Activated CD4-positive, CD25-positive, alpha-beta regulatory T cell treated with anti-CD3 and anti-CD28 coated beads, Interleukin-2, amount 50 U/mL, for 72 hours (primary cell): ENCODE data around the gene PLA2G3.
"Not testable (repeated sequence)": the region's sequence is repeated elsewhere in the genome, so short reads cannot be mapped to it uniquely, and the experiment has no call there.

Experiments
- DNase-seq: peaks from one replicate; pipeline ENCODE4 v3.0.0; 2021

Gene PLA2G3

DNA sequence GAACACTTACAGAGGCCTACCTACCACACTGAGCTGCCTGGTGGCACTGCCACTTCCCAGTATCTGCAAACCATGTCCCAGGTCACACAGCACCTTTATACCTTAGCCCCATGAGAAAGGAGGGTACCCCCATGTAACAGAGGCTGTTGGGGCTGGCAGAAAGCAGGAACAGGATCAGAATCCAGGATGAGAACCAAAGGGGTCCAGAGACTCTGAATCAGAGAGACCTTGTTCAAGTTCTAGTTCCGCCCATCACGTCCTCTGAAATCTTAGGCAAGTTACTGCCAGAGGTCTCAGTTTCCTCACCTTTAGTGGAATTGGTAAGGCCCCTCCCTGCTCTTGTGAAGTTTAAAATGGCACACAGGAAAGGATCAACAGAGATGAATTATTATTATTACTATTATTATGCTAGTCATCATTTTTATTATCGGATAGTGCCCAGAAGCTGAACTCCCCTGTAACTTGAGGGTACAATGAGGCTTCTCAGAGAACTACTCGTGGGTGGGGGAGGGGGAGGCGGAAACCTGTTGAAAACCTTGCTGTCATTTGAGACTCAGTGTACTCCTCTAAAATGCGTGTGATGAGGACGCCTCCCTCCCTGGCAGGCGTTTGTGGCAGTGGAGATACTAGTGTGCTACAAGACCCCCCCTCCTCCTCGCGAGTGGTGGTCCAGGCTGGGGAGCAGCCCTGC is 42.2 kb downstream of the PLA2G3 start:
- DNase-seq: no peak

DNA sequence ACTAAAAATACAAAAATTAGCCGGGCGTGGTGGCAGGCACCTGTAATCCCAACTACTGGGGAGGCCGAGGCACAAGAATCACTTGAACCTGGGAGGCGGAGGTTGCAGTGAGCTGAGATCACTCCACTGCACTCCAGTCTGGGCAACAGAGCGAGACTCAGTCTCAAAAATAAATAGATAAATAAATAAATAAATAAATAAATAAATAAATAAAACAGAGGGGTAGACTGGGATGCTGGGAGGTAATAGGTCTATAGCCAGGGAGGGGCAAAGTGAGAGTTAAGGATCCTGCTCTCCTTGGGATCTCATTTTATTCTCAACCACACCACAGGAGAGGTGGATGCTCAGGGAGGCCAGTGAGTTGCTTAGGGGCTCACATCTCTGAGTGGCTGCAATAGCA is 42.8 kb downstream of the PLA2G3 start:
- not testable (repeated sequence) for DNase-seq

DNA sequence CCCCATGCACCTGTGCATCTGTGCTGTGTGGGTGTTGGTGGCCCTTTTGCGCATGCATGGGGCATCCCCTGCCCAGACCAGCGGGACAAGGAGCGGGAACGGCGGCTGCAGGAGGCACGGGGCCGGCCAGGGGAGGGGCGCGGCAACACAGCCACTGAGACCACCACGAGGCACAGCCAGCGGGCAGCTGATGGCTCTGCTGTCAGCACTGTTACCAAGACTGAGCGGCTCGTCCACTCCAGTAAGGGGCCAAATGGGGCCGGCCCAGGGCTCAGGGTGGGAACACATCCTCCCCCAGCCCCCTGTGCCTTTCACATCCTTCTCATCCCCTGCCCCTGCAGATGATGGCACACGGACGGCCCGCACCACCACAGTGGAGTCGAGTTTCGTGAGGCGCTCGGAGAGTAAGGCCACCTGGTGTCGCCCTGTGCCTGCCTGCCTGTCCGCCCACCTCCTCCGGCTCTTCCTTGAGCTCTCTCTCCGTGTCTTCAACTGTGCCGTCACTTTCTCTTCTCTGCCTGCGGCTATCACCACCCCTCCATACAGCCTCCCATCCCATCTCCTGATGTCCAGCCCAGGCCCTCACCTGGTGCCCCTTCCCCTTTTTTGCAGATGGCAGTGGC is 43.5 kb downstream of the PLA2G3 start:
- no peak for DNase-seq

DNA sequence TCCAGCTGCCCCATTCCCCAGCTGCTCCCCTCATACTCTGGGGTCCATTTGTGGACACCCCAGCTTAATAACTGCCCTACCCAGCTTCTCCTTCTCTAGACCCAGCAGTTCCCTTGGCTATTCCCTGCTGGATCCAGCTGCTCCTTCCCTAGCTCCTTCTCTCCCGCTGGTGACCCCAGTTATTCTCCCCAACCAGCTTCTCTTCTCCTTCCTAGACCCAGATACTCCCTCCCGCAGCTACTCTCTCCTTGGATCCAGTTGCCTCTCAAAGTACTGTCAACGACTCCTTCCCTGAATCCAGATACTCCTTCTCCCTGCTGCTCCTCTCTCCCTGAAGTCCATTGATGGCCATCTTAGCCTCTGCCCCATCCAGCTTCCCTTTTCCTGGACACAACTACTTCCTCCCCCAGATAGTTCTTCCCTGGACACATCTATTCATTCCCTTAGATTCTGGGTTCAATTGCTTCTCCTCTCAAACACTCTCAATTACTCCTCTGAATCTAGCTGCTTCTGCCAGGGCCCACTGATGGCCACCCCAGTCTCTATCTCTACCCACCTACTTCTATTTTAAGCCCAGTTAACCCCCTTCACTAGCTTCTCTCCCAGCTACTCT is 44.6 kb downstream of the PLA2G3 start:
- DNase-seq: no peak

DNA sequence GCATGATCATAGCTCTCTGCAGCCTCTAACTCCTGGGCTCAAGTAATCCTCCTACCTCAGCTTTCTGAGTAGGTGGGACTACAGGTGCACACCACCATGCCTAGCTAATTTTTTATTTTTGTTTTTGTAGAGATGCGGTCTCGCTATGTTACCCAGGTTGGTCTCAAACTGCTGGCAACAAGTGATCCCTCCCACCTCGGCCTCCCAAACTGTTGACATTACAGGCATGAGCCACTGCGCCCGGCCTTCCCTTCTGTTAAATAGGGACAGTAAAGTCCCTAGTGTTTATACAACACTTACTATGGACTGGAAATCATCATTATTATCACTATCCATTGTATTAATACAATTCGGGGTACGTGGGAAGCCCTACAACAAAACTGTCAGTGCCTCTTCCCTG is 45.6 kb downstream of the PLA2G3 start:
- DNase-seq: no peak

DNA sequence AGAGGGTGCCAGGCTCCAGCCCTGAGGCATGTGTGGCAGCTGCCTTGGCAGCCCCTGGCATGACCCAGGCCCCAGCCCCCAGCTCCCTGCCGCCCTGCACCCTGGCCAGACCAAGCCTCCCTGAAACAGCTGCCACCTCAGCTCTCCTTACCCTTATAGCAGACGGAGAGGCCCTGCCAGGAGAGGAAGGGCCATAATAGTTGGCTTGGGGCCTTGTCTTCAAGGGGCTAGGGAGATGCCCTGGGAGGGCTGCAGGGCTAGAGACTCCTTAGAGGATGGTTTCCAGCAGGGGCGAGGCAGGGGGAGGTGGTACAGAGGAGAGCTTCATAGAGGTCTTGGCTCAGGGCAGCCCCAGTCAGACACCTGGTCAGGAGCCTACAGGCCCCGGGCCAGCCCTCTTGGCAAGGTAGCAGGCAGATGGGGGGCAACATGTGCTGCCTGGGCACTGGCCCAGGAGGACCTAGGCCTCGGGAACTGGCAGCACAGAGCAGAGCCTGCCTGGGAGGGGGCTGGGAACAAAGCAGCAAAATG is 46.2 kb downstream of the PLA2G3 start:
- DNase-seq: no peak

DNA sequence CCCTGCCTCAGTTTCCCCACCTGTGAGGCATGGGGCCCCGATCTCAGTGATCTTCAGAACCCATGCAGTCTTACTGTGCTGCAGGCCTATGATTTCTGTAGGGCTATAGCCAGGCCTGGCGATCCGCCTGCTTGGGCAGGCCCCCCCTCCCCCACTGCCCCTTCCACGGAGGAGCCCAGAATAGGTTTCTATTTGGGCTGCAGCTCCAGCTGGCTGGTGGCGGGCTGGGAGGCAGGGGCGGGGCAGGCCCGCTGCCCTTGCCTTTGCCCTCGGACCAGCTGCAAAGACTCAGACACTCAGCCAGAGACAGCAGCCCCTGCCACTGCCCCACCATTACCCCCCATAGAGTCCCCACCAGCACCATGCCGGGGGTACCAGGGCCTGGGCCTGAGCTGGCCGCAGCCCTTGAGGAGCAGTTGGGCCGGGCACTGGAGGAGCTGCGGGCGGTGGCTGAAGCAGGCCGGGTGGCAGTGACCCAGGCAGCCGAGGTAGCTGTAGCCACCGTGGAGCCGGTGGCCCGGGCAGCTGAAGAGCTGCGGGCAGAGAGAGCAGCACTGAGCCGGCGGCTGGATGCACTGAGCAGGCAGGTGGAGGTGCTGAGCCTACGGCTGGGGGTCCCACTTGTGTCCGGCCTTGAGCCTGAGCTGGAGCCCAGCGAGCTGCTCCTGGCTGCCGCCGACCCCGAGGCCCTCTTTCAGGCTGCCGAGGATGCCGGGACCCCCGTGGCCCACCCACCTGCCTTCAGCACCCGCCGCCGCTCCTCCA is 47.0 kb downstream of the PLA2G3 start:
- no peak for DNase-seq

DNA sequence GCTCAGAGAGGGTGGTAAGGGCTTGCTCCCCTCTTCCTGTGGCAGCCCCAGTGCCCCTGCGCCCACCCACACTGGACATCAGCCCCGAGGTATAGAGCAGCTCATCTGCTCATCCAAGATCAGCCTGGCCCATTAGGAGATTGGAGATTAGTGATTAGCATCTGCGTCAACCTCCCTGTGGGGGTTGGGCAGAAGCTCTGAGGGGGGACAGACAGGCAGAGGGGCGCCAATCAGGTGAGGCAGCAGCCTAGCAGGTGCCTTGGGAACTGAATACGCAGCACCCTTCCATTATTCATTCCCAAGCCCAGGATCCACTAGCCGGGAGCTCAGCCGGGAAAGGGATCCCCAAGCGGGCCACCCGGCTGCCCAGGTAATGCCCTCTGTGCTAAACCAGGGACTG is 48.1 kb downstream of the PLA2G3 start:
- no peak for DNase-seq

DNA sequence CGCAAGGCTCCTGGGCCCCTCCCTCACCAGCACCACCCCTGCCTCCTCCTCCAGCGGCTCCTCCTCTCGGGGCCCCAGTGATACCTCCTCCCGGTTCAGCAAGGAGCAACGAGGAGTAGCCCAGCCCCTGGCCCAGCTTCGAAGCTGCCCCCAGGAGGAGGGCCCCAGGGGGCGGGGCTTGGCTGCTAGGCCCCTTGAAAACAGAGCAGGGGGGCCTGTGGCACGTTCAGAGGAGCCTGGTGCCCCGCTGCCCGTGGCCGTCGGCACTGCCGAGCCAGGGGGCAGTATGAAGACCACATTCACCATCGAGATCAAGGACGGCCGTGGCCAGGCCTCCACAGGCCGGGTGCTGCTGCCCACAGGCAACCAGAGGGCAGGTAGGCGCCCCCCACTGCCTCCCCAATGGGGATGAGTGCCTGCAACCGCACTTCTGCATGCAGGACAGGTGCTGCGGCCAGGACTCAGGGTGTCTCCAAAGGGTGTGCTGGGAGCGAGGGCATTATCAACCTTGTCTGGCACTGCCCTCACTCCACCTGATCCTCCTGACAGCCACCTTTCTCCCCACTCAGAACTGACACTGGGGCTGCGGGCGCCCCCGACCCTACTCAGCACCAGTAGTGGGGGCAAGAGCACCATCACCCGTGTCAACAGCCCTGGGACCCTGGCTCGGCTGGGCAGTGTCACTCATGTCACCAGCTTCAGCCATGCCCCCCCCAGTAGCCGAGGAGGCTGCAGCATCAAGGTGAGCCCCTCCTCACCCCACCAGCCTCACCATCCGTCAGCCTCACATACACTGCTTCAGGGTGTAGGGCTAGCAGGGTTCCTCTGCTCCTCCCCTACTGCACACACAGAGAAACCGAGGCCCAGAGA is 49.0 kb downstream of the PLA2G3 start:
- DNase-seq: no peak

DNA sequence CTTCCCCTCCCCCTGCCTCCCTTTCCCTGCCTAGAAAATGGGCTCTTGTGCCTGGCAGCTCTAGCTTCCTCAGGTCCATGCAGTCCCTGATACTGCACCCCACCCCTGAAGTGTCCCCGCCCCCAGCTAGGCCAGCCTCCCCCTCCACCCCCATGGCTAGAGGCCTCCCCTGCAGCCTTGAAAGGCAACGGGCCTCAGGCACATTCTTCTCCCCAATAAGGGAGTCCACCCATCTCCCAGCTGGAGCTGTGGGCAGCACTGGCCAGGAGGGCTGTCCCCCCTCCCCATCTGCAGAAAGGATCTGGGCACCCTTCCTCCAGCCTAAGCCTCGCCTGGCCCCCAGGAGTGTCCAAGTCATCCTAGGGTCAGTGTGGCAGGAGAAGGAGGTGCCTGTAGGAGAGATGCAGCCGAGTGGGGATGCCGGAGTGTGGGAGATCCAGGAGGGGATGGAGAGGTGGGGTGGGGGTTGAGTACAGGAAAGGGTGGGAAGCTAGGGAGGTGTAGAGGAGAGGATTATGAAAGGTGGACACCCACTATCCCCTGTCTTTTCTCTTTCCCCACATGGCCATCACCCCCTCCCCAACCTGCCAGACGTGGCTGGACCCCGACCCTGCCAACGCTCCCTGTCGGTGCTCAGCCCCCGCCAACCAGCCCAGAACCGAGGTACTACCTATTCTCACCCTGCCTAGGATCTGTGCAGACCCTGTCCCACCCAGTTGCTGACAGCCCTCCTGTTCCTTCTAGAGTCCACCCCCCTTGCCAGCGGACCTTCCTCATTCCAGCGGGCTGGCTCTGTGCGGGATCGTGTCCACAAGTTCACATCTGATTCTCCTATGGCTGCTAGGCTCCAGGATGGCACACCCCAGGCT is 49.9 kb downstream of the PLA2G3 start:
- DNase-seq: no peak

DNA sequence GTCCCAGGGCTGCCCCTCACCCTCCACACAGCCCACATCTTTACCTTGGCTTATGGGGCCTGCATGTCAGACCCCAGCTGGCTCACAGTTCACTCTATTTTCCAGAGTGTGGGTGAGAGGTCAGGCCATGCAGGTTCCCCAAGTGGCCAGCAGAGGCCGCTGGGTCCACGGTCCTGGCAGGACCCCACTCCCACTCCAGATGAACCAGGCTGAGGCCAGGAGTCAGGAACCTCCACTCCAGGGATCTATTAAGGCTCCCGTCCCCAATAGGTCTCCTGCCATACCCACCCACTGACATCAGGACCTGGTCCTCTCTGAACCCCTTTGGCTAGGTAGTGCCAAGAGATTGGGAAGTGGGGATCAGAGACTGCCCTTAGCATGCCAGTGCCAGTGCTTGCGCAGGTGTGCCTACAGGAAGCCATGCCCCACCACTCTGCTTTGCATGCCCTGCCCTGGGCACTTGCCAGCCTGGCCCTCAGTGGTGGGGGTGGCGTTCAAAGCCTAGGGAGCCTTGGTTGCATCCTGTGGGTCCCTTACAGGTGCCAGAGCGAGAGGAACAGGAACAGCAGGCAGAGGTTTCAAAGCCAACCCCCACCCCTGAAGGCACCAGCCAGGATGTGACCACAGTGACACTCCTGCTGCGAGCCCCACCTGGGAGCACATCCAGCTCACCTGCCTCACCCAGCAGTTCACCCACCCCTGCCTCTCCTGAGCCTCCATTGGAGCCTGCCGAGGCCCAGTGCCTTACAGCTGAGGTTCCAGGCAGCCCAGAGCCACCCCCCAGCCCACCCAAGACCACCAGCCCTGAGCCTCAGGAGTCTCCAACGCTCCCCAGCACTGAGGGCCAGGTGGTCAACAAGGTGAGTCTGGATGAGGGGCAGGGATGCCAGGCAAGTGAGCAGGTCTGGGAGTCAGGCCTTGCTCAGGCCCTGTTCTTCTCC is 50.9 kb downstream of the PLA2G3 start:
- no peak for DNase-seq

DNA sequence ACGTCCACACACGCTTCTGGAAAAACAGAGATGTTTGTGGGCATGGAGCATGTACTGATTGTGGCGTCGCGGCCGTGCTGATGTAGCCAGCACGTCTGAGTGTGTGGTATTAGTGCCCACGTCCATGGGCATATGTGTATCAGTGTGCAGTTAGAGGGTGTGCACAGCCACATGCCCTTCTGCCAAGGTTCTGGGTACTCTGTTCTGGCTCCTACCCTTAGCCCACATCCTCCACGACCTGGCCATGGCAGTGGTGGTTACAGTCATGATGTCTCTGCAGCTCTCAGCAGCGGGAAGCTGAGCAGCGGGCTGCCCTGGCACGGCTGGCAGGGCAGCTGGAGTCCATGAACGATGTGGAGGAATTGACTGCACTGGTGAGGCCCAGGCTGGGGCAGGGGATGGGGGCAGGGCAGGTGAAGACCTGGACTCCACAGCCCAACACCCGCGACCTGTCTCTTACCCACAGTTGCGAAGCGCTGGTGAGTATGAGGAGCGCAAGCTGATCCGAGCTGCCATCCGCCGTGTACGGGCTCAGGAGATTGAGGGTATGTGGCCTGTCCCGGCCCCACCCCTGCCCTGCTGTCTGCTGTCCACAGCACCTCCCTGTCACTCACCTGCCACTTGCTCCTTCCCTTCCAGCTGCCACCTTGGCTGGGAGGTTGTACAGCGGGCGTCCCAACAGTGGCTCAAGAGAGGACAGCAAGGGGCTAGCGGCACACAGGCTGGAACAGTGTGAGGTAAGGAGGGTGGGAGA is 51.9 kb downstream of the PLA2G3 start:
- DNase-seq: no peak

DNA sequence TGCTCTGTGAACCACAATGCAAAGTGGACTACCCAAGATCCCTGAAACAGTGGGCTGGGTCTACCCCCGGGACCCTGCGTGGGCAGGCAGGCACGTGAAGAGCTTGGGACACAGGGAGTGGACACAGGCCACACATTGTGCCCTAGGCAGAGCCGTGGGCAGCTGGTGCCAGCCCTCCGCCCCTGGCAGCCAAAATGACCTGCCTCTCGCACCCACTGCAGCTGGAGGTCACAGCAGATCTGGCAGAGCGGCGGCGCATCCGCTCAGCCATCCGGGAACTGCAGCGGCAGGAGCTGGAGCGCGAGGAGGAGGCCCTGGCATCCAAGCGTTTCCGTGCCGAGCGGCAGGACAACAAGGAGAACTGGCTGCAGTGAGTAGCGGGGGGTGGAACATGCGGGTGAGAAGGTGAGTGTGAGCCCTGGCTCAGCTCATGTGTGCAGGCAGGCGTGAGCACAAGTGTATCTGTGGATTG is 52.5 kb downstream of the PLA2G3 start:
- DNase-seq: no peak

DNA sequence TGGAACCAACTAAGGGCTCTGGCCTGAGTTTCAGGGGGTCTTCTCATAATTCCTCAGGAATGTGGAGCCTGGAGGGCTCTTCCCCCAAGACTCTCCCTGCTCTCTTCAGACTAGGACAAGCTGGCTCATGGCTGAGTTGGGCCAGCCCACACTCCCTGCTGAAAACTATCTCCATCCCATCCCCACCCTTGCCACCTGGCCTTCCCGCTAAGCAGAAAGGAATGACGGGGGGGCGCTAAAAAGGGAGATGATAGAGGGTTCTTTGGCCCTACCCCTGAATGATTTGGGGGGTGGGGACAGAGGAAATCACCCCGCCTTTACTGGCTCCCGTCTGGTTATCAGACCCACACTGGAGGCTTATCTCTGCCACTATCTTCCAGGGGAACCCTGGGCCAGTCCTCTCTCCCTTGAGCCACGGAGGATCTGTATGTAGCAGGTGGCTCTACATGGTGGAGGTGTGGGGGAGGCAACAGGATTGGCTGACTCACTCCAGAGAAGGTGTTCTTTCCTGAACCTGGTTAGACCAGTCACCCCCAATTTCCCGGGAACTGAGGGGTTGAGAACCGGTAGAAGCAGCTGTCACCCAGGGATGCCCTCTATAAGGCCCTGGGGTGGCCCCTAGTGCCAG is 53.5 kb downstream of the PLA2G3 start:
- DNase-seq: no peak

DNA sequence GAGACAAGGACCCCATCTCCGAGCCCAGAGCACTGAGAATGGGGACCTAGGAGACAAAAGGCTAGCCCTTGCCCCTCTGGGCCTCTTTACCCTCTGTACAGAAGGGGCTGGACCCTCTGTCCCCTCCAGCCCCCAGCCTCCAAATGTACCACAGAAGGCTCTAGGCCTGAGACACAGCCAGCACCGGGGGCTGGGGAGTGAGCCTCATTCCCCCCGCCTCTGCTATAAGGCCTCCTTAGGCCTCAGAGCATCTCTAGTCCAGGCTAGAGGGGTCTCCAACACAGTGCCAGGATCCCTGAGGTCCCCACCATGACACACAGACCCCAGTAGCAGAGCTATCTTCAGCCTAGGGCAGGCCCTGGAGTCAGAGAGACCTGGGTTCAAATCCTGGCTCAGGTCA is 54.4 kb downstream of the PLA2G3 start:
- no peak for DNase-seq

DNA sequence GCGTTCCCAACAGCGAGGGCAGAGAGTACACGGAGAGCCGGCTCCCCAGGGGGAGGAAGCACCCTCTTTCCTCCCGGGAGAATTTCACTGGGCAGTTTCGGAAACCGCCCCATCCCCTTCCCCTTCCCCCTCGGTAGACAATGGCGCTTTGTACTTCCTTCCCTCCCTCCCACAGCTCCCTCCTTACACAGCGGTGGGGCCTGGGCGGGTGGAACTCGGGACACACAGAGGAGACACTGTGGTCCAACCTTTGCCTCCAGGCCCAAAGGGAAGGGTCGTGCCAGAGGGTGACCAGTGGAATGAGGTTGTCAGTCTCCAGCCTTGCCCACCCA is 54.8 kb downstream of the PLA2G3 start:
- no peak for DNase-seq

DNA sequence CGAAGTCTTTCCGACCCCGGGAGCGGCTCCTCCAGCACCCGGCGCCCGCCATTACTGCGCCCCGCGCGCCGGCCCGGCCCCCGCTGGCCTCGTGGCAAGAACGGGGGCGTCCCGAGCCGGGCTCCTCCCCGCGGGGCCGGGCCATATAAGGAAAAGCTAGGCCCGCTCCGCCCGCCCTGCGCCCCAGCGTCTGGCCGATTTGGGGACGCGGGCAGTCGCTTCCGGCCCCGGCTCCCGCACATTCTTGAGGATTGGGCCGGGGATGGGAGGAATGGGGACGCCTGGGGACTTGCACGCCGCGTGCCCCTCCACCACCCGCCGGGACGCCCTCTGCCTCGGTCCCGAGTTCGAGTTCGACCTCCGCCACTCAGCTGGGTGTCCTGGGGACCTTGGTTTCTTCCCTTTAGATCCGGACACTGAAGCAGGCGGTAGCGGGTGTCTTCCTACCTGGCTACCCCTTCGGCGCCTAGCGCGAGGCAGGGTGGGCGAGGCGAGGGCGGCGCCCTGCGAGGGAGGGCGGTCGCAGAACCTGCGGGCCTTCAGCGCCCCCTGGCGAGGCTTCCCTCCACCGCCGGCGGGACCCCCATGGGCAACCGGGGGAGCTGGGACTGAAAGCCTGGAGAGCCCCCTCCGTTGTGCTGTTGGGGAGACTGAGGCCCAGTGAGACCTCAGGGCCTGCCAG is 55.4 kb downstream of the PLA2G3 start:
- DNase-seq: peak; percentile 91
